GM18873 (cell line): ENCODE data around the gene GFRA4.
"Not testable (repeated sequence)": the region's sequence is repeated elsewhere in the genome, so short reads cannot be mapped to it uniquely, and the experiment has no call there.

Experiments used
- ATAC-seq: cut with Tn5 transposase; IDR thresholded peaks from one replicate; pipeline ENCODE4 v1.9.1; 2021; ENCODE audit warnings: mild to moderate bottlenecking, moderate library complexity, moderate number of reproducible peaks; ENCODE audit not compliant: unreplicated experiment, low FRiP score

GFRA4 gene

GRCh38 chr20:3628502-3629314, 34.5 kb downstream of the GFRA4 start:
- ATAC-seq: no peak

- ATAC-seq: no peak
Measured at GRCh38 chr20:3627476-3627875, 35.7 kb downstream of the GFRA4 start.

GRCh38 chr20:3622406-3622805, 40.8 kb downstream of the GFRA4 start:
- no peak for ATAC-seq

- ATAC-seq: no peak
Measured at GRCh38 chr20:3621111-3621510, 42.1 kb downstream of the GFRA4 start.

GRCh38 chr20:3616250-3616649, 46.9 kb downstream of the GFRA4 start:
- no peak for ATAC-seq

GRCh38 chr20:3615171-3615840, 47.9 kb downstream of the GFRA4 start:
- not testable (repeated sequence) for ATAC-seq

GRCh38 chr20:3614466-3614865, 48.7 kb downstream of the GFRA4 start:
- ATAC-seq: no peak

- ATAC-seq: no peak
Measured at GRCh38 chr20:3613821-3614440, 49.3 kb downstream of the GFRA4 start.

- no peak for ATAC-seq
Measured at GRCh38 chr20:3612795-3613572, 50.2 kb downstream of the GFRA4 start.

- no peak for ATAC-seq
Measured at GRCh38 chr20:3611901-3612300, 51.3 kb downstream of the GFRA4 start.
